Fibroblast of the conjunctiva (primary cell): Measurements from ENCODE around the gene RASGRF2.

Source experiments
- DNase-seq: peaks from one replicate; pipeline ENCODE4 v3.0.0-alpha.2; 2010; ENCODE audit warnings: low read depth

Gene RASGRF2

DNA sequence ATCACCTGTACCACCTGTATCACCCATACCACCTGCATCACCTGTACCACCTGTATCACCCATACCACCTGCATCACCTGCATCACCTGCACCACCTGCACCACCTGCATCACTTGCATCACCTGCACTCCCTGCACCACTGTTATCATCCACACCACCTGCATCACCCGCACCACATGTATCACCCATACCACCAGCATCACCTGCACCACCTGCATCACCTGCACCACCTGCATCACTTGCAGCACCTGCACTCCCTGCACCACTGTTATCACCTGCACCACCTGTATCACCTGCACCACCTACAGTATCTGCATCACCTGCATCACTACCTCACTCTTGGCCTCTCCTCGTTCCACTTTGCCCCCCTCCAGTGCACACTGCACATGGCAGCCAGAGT is 209.8 kb downstream of the RASGRF2 start:
- DNase-seq, result no peak

- no peak for DNase-seq
These were observed 211.6 kb downstream of the RASGRF2 start for GRCh38 chr5:81171769-81172168.

DNA sequence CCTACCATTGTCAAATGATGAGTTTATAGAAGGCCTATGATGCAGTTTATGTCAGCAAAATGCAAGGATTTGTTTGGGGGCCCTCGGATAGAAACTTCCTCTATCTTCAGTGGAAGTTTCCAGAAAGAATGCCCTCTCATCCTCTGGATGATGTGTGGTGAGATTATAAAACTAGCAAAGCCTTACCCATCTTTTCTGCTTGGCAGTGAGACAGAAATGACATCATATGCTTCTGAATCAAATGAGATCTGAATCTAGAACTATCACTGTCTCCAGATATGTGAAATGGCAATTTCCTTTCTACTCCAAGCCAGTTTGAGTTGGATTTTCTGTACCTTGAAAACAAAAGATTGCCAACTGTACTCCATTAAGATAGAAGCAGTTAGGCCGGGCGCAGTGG is 212.5 kb downstream of the RASGRF2 start:
- no peak for DNase-seq

DNA sequence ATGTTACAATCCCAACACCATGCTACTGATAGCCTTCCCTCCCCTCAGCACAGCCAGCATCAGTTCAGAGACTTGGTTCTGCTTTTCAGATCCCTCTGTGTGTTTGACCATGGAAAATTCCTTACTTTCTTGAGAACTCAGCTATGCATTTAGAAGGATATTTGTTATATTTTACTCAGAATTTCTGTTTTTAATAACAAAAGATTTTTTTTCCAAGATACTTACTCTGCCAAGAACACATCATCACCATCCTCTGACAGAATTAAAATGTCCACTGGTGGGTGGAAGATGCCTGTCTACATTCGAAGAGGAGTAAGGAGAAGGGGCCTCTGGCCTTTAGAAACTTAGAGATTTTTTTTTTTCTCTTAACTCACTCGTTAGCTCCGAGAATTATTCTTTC is 216.9 kb downstream of the RASGRF2 start:
- no peak for DNase-seq

DNA sequence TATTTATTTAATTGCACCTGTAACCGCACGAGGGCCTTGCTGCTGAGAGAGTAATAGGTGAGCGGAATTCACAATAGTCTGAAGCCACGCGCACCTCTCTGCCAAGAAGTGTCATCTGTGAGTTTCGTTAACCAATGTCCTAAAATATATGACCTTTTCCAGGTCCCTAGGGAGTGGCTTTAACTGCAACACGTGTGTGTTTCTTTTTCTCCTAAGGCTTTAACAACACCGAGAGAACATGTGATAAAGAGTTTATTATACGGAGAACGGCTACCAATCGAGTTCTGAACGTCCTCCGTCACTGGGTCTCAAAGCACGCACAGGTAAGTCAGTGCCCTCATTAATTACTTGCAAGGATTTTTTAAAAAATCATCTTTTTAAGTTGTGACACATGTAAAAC is 219.8 kb downstream of the RASGRF2 start:
- DNase-seq, result no peak

DNA sequence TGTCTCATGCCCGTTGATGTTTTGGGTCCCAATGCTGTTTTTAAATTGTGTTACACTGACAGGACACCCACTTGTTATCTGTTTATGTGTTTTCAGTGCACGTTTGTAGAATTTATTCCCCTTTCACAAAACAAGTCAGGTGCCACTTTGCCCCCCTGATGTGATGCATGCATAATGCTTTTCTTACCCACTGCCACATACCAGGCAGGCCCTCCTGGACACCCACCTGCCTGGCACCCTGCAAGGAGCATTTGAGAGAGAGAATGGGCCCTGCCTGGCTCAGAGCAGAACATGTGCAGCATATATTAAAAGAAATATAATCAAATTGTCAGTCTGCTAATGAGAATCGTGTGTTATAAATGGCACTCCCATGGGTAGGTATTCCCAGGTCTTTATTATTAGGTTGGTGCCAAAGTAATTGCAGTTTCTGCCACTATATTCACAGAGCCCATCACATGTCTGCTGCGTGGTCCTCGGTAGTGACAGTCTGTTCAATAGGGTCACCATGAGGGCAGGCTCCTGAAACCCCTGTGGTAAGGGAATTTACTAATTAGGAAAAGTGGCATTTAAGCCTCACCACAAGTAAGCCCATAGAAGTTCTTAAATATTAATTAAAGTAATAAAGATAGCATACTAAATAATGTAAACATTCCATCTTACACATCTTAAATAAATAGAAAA is 220.8 kb downstream of the RASGRF2 start:
- no peak for DNase-seq

DNA sequence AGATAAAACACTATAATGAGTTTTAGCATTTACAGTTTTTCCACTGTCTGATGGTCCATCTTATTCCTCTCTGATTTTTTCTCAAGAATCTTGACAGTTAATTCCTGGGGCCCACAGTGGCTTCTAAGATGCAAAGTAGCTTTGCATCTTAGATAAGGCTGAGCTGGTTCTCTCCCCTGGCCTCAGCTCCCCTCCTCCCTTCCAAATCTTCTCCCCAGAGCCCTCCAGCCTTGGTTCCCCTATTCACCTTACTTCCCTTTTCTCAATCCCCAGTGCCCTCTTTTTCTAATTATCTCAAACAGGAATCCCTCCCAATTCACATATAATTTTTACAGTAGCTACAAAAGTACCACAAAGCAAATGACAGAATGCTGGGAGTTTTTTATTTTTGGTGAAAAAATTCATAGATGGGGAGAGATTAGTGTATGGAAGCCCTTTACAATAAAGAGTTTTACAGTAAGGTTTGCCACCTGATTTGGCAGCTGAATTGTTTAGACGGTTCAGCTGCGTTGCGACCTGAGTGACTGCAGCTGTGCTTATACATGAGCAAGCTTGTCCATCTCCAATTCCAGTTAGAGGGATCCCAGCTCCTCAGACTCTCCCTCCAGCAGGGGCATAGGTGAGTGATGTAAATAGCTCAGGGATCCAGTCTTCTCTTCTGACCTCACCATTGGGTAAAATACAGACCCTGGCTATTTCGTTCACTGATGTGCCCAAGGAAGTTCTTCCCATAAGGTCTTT is 221.6 kb downstream of the RASGRF2 start:
- no peak for DNase-seq

DNA sequence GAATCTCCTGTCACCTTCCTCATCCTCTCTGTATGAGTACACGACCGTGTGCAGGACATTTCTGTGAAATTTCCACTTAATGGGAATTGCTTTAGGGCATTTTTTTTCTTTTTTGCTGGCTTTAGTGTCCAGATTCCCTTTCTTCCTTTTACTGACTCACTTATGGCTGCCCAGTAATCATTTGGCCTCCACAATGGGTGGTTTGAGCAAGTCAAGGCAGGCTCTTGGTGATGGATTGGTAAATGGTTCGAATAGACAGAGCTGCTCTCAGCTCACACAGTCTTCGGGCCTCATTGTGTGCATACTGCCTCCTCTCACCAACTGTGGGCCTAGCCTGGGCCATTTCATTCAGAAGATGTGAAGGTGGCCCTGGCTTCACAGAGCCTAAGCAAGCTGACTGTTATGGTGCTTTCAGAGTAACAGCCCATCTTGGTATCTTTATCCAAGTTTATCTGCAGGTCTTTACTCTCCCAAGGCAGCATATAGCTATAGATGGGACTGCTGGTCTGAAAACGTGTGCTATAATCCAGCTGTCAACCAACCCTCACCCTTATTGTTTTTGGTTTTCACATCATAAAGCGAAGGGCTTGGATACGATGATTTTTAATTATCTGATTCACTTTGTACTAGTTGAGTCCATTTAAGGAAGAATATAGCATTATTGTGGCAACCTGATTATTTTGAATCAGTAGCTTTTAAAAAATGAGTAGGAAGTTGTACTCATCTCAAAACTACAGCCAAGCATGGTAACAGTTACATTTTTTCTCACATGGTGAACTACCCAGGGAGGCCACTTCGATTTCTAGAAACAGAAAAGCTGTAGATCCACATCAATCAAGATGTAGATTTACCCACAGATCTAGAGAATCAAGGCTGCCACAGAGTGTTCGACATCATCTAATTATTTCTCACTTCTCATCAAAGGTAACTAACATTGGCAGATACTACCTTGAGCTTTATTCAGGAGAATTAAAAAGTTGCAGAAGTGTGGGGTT is 222.5 kb downstream of the RASGRF2 start:
- DNase-seq, result no peak

GRCh38 chr5:81183811-81184748 is 223.9 kb downstream of the RASGRF2 start:
- no peak for DNase-seq

DNA sequence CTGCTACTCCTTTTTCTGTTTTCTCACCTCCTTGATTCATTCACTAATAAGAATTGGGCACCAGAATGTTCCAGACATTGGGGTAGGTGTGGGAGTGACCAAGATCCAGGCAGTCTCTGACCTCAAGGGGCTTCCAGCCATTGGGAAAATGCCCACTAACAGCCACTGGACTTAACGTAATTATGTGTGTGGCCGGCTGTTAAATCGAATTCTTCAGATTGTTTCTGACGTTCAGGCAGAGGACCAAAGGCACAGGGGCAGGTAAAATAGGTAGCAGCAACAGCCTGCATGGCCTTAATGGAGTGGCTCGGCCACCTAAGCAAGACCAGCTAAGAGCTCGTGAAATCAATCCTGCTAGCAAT is 224.6 kb downstream of the RASGRF2 start:
- no peak for DNase-seq

DNA sequence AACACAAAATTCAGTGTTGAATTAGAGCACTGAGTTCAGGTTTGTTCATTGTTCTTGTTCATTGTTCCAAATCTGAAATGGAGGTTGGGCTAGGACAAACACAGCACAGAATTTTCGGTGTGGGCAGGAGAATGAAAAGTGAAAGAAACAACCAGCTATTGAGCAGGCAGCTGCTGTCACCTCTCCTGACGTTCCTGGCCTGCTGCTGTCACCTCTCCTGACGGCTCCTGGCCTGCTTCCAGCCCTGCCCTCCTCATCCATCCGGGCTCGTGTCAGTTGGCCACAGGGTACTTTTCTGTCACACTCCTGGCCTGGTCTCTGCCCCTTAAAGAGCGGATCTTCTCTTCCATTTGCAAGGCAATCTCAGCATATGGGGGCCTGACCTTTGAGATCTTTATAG is 227.7 kb downstream of the RASGRF2 start:
- no peak for DNase-seq

- no peak for DNase-seq
These were observed 228.8 kb downstream of the RASGRF2 start for GRCh38 chr5:81188962-81189361.

- no peak for DNase-seq
These were observed 229.8 kb downstream of the RASGRF2 start for GRCh38 chr5:81189875-81190498.

GRCh38 chr5:81191726-81192372 is 231.7 kb downstream of the RASGRF2 start:
- DNase-seq, result no peak

- DNase-seq, result no peak
These were observed 232.2 kb downstream of the RASGRF2 start for GRCh38 chr5:81192373-81192750.

GRCh38 chr5:81194633-81195334 is 234.6 kb downstream of the RASGRF2 start:
- DNase-seq, result peak; percentile 71

GRCh38 chr5:81195335-81195929 is 235.3 kb downstream of the RASGRF2 start:
- DNase-seq, result no peak

DNA sequence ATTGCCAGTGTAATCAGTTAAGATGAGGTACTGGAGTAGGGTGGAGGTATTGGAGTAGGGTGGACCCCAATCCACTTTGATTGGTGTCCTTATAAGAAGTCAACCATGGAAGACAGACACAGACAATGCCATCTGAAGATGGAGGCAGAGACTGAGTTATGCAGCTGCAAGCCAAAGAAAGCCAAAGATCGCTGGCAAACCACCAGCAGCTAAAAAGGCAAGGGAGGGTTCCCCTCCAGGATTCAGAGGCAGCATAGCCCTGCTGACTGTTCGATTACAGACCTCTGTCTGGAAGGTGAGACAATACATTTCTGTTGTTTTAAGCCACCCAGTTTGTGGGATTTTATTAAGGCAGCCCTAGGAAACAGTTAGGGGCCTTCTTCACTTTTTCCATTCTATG is 242.5 kb downstream of the RASGRF2 start:
- no peak for DNase-seq

DNA sequence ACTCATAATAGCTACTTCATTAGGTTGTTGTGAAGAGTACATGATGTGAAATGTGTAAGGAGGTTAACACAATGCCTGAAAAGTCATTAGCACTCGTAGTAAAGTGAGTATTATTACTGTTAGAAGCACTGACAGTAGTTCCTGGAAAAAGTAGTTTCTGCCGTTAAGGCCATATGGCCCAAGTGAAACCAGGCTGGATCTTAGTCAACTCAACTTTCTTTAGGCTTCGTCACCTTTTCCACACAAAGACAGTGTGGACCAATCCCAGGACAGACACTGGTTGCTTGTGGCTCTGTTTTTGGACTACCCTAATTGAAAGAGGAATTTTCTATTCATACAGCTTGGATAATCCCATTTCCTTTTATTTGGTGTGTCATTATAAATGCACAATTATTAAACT is 243.6 kb downstream of the RASGRF2 start:
- no peak for DNase-seq

- no peak for DNase-seq
These were observed 244.0 kb downstream of the RASGRF2 start for GRCh38 chr5:81204205-81204604.
